Transverse colon (tissue), 4 donors: ENCODE data around the gene C19orf38.

Experiments used
- EP300 ChIP-seq: sonication (generic); formaldehyde crosslinking; IDR thresholded peaks from one replicate; pipeline ENCODE4 v1.6.1; 2017; ENCODE audit warnings: antibody characterized with exemption, low read depth
- POLR2A ChIP-seq: fragments of 450-650 bp; IDR thresholded peaks from one replicate; pipeline ENCODE4 v1.6.1; 2016; ENCODE audit warnings: antibody characterized with exemption, mild to moderate bottlenecking, moderate library complexity
- POLR2AphosphoS5 ChIP-seq, 3 donors: sonication (generic); formaldehyde crosslinking; IDR thresholded peaks; one replicate each; pipeline ENCODE4 v1.6.1; 2016; ENCODE audit warnings: antibody characterized with exemption in 3 of 3
- TF ChIP-seq, protein P1 (sequence below), 5 experiments: fragments of 200-600 bp in 3 of 5; fragments of 450-650 bp in 2 of 5; sonication (generic) in 3 of 5; IDR thresholded peaks; 1 replicate in 2 of 5; 2 replicates in 3 of 5; pipeline ENCODE4 v1.5.1; 2016 to 2017; ENCODE audit warnings: antibody characterized with exemption in 5 of 5, inconsistent platforms in 3 of 5, mild to moderate bottlenecking in 2 of 5, moderate library complexity in 1 of 5

DNA sequence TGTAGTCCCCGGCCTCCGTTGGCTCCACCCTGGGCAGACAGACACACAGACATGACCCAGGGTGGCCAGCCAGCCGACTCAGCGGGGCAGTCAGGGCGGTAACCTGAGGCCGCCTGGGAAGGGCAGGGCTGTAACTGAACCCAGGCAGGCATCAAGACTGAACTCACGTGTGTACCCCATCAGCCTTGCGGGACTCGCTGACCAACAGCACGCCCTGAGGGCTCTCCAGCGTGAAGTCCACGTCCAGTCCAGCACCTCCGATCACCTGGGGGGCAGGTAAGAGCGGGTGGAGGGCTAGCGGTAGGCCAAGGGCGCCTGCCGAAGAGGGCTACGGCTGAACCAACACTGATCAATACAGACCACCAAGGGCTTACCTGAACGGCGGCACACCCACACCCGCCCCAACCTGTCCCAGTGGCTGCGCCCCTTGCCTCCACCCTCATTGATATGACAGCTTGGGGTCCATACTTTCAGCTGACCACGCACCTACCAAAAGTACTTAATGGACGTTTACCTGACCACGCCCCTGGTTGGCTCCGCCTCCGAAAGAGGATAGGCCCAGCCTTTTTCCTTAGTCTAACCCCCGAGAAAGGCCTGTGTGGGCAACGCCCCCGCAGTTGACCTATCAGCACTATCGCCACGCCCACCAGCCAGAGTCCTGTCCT, 13.0 kb upstream of the C19orf38 start:
- no peak for TF ChIP-seq EP300
- TF ChIP-seq, protein P1, sequence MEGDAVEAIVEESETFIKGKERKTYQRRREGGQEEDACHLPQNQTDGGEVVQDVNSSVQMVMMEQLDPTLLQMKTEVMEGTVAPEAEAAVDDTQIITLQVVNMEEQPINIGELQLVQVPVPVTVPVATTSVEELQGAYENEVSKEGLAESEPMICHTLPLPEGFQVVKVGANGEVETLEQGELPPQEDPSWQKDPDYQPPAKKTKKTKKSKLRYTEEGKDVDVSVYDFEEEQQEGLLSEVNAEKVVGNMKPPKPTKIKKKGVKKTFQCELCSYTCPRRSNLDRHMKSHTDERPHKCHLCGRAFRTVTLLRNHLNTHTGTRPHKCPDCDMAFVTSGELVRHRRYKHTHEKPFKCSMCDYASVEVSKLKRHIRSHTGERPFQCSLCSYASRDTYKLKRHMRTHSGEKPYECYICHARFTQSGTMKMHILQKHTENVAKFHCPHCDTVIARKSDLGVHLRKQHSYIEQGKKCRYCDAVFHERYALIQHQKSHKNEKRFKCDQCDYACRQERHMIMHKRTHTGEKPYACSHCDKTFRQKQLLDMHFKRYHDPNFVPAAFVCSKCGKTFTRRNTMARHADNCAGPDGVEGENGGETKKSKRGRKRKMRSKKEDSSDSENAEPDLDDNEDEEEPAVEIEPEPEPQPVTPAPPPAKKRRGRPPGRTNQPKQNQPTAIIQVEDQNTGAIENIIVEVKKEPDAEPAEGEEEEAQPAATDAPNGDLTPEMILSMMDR (IDR thresholded peaks at IDR 0.05), result no peak
- TF ChIP-seq POLR2AphosphoS5 (IDR thresholded peaks at IDR 0.05), result peak in 2 of 3 donors; percentile 14 to 48
- TF ChIP-seq POLR2A, result no peak
